Measurements from ENCODE around the gene PDE2A.

PDE2A gene

DNA sequence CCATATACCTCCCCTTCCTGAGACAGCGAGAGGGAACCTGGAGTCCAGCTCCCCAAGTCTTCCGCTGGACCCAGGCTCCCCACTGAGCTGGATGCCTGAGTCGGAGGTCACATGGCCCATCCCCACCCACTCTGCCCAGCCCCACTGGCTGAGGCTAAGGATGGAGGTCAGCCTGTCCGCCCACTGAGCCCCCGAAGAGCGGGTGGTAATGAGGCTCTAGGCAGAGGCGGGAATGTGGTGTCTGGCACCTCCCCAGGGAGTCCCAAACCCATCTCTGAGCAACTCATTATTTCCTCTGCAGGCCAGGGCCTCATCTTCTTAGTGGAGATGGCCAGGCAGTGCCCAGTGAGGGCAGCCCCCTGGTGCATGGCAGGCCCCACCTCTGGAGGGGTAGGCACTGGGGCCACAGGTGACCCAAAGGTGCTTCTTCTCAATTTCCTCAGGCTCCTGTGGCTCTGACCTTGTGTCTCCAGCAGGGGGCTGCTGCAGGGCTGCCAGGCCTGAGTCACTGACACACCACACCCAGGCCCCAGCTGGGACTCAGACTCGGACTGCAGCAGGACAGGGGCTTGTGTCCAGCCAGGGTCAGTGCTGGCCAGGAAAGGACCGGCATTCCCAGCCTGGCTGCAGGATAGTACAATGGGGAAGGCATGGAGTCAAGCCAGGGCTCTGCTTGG is 10.2 kb upstream of the PDE2A start:
- no peak for DNase-seq (ENCODE audit: low read depth)

DNA sequence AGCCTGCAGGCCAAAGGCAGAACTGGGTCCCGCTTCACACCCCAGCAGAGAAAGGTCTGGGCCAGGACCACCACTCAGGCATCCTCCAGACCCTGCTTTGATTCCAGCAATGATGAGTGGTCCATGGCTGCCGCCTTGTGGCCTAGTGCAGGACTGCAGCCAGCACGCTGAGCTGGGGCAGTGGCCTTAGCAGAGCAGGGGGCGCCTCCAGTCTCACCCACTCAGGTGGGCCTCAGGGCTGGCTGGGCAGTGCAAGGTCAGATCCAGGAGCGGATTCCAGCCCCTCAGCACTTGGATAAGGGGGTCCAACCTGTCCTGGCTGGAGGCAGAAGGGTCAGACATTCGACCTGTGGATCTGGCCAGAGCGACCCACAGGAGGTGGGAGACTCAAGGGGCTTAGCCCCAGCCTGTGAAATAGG is 9.6 kb upstream of the PDE2A start:
- DNase-seq (ENCODE audit: low read depth), result peak; percentile 41

DNA sequence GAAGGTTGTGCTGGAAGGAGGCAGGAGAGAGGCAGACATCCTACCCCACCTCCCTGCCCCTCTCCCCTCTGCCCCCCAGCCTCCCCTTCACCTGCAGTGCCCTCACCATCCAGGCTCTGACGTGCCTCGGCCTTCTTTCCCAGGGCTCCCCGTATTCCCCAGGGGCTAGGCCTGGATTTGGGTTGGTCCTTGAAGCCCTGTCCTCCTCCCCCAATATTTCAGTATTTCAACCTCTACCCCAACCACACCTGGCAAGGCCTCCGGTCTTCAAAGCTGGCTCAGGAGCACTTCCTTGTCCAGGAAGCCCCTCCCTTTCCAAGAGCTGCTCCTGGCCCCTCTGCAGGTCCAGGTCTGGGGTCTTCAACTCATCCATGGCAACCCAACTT is 8.6 kb upstream of the PDE2A start:
- no peak for DNase-seq (ENCODE audit: low read depth)

DNA sequence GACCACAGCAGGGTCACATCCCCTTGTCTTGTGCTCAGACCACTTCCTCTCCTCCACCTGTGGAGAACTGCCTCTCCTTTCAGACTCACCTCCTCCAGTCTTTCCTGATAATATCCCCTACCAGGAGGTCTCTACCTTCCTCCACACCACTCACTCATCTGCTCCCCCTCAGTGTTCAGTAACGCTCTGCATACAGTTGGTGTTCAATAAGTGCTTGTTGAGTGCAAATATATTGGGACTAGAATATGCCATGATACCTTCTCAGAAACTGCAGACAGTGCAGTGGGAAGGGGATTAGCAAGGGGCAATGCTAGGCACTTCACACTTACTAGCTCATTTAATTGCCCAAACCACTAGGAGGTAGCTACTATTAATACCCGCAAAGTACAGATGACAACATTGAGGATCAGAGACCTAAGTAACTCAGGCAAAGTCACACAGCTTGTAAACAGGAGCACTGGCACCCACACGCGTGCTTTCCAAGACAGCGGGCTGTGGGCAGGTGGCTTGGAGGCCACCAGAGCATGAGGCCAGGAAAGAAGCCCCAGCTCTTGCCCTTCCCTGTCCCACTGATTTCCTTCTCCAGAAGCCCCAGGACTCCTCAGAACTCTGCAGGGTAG is 8.1 kb upstream of the PDE2A start:
- DNase-seq (ENCODE audit: low read depth), result no peak

GRCh38 chr11:72681226-72682153 is 7.3 kb upstream of the PDE2A start:
- no peak for DNase-seq (ENCODE audit: low read depth)

DNA sequence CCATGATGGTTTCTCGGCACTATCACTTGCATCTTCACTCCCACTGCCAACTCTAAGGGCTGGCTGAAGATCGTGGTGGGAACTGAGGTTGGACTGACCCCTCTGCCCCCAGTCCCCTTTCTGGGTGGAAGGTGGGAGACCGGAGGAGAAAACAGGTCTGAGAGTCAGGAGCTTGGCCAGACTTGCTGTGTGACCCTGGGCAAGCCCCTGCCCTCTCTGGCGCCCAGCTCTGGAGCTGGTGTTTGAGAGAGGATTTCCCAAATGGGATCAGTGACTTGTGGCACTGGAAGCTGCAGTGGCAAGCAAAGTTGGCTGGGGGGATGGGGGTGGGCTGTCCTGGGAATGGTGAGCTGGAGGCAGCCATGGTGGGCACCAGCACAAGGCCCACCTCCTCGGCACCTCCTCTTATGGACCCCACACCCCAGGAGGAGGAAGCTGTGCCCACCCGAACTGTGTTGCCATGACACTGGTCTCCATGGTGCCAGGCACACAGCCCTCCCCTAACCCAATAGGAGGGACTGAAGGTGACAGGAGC is 6.5 kb upstream of the PDE2A start:
- DNase-seq (ENCODE audit: low read depth), result no peak

GRCh38 chr11:72679869-72680268 is 5.6 kb upstream of the PDE2A start:
- no peak for DNase-seq (ENCODE audit: low read depth)

DNA sequence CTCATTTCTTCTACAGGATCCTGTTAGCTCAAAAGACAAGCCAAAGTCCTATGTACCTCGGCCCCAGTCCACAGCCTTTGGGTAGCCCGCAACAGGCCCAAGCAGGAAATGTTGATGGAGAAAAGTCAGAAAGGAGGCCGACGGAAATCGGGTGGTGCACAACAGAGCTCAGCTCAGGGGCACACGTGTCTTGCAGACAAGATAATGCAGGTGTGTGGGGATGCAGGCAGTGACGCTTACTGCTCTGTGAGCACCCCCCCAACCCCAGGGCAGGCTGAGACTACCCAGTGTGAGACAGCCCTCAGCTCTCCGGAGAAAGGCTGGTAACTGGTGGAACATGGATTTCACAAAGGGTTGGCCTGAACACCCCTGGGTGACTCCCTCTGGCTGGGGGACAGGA is 4.3 kb upstream of the PDE2A start:
- DNase-seq (ENCODE audit: low read depth), result no peak

DNA sequence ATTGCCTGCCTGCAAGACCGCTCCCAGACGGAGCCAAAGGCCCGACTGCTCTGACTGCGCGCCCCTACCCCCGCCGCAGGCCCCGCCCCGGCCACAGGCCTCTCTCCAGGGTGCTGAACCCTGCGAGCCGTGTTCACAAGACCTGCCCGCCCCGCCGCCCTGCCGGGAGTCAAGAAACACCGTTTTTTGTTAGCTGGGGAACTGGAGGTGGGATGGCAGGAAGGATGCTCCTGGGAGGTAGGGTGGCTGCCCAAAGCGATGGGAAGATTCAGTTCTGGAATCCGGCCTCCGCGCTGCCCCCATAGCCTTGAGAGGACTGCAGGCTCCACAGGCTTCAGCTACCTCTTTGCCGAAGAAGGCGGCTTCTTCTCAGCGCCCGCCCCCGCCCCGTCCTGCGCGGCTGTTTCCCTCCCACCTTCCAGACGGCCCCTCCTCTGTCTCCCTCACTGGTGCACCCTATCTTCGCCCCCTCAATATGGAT is 2.7 kb upstream of the PDE2A start:
- peak; percentile 43 for DNase-seq (ENCODE audit: low read depth)

DNA sequence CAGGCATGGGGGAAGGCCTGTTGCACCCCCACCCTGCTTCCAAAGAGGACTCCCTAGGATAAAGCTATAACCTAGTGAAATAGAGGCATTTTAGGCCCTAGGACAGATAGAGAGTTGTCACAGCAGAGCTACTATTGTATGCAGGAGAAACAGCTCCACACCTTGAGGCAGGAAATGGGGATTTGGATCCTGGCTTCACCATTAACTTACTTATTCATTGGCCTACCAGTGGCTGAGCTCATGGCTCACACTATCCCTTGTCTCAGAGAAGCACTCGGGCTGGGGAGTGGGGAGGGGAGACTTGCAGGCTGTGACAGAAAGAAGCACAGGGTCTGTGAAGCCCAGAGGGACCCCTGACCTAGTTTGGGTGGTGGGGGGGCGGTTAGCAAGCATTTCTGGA is 999 bp upstream of the PDE2A start:
- no peak for DNase-seq (ENCODE audit: low read depth)

GRCh38 chr11:72673284-72673942 is 809 bp downstream of the PDE2A start:
- no peak for DNase-seq (ENCODE audit: low read depth)

- no peak for DNase-seq (ENCODE audit: low read depth)
Measured at GRCh38 chr11:72672597-72673238, 1.5 kb downstream of the PDE2A start.

DNA sequence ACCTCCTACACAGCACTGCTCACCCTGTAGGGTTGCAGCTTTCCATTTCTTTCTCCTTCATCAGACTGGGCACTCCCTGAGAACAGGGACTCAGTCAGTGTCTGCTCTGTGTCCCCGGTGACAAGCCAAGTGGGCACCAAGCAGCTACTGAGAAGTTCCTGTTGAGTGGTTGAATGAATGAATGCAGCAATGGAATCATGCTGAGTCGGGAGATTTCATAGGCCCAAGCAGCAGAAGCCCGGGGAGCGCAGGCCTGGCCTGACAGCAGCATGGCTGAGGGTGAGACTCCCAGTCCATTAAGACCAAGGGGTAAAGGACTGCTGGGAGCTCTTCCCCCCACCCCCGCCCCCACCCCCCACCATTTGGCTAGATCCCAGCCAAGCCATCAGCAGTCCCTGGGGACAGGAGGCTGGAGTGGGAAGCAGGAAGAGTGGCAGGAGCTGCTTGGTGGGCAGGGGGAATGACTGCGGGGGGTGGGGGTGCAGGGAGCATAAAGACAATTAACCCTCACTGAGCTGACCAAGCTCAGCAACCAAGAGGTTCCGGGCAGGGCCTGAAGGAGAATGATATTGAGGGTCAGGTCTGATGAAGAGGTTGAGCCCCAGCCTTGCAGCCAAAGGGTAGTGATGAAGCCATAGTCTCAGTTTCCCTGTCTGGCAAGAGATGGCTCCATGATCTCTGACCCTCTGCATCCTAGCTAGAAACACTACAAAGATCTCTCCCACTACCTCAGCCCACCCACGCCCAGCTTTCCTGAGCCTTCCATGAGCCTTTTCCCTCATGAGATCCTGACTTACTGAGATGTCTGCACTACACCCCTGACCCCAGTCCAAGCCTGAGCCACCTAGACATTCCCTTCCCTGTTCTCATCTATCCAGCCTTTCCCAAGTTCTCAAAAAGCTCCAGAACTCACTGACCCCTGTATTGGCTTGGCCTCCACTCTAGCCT is 2.8 kb downstream of the PDE2A start:
- no peak for DNase-seq (ENCODE audit: low read depth)

DNA sequence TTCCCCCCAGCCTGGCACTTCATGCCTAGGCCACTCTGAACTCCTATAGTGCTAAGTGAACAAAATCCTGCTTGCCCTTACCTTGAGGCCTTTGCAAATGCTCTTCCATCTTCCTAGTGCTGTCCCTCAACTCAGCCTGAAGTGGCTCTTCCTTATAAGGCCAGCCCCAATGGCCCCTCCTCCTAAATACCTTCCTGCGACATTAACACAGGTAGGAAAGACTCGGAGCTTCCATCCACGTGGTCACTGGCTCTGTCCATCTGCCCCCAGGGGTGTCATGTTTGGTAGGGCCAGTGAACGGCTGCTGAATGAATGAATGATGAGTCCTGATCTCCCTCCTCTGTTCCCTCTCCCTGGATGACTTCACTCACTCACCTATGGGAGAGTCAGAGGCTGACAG is 4.2 kb downstream of the PDE2A start:
- DNase-seq (ENCODE audit: low read depth), result no peak

- no peak for DNase-seq (ENCODE audit: low read depth)
Measured at GRCh38 chr11:72669527-72669926, 4.7 kb downstream of the PDE2A start.

DNA sequence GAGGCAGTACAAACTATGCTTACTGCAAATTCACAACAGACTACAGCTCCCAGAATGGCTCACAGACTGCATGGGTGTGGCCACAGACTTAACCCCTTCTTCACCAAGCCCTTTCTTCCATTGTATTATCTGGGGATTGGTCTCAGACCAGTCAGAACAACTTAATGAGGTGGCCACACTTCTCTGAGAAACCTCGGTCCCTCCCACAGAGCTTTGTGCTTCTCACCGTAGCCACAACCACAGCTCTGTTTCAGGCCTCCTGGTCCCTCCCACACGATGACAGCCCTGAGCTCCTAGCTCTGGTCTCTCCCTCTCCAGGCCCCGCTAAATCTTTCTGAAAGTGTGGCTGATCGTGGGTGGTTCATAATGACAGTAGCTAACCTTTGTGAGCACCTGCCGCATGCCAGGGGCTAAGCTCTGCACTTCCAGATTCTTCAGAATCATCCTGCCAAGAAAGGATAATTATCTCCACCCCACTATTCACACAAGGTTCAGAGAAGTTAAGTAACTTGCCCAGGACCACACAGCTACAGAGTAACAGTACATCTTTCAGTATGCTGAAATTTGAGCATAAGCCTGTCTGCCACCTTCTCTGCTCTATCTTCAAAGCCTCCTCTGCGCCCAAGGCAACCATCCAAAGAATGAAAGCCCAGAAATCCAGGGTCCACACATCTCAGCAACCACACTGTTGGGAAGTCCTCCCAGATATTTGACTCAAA is 5.4 kb downstream of the PDE2A start:
- no peak for DNase-seq (ENCODE audit: low read depth)

DNA sequence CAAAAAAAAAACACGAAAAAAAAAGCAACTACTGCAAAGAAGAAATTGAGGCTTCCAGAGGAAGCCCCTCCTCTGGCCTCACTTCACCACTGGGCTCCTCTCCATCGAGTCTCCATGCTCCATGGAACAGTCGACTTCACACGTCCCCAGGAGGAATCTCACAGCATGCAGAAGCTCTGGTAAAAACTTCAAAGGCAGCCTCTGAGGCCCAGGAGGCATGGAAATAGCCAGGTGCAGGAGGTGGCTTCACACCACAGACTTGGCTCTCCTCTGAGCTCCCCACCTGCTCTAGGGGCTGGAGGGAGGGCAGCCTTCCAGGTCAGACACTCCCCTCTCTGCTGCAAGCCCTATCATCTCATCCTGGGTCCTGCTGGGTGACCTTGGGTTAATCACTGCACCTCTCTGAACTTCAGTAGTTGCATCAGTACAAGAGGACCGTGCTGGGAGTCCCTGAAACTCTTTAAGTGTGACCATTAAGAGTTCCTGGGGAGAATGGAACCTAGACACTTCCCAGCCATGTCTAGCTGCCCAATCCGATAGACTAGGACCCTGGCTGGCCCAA is 8.2 kb downstream of the PDE2A start:
- no peak for DNase-seq (ENCODE audit: low read depth)

GRCh38 chr11:72662036-72662435 is 12.2 kb downstream of the PDE2A start:
- no peak for DNase-seq (ENCODE audit: low read depth)

- DNase-seq (ENCODE audit: low read depth), result no peak
Measured at GRCh38 chr11:72661486-72661885, 12.7 kb downstream of the PDE2A start.
